Ovary (tissue), 9 donors: ENCODE measurements around the gene VAV2. TPM values are rescaled to one million over a fixed set of nuclear protein-coding genes. Genes with fewer than 3 reads are reported as not detected.

ENCODE experiments used
- DNase-seq, 5 donors: peaks; one replicate each; pipeline ENCODE4 v3.0.0-alpha.2; 2019 to 2020
- H3K27ac ChIP-seq, 2 donors: fragments of 200-600 bp; one replicate each; pipeline versions ENCODE4 v1.5.1 to v1.8.0; 2019 to 2022
- H3K27me3 ChIP-seq: fragments of 200-600 bp; one replicate; pipeline ENCODE4 v1.8.0; 2022
- H3K36me3 ChIP-seq: fragments of 200-600 bp; sonication (generic); one replicate; pipeline ENCODE4 v1.5.1; 2019
- H3K4me1 ChIP-seq: one replicate; pipeline ENCODE4 v1.8.1; 2013; ENCODE audit warnings: mild to moderate bottlenecking, moderate library complexity; ENCODE audit not compliant: insufficient read depth
- H3K4me3 ChIP-seq: fragments of 200-600 bp; sonication (generic); one replicate; pipeline ENCODE4 v1.5.1; 2017
- H3K9me3 ChIP-seq, 2 donors: fragments of 200-600 bp in 1 of 2; sonication (generic) in 1 of 2; one replicate each; pipeline versions ENCODE4 v1.5.1 to v1.8.1; 2013 to 2019; ENCODE audit warnings: mild to moderate bottlenecking in 1 of 2, moderate library complexity in 1 of 2
- EP300 ChIP-seq: sonication (generic); formaldehyde crosslinking; IDR thresholded peaks from one replicate; pipeline ENCODE4 v1.6.1; 2017; ENCODE audit warnings: antibody characterized with exemption
- POLR2A ChIP-seq: fragments of 450-650 bp; IDR thresholded peaks from one replicate; pipeline ENCODE4 v1.6.1; 2017; ENCODE audit warnings: antibody characterized with exemption, mild to moderate bottlenecking, moderate library complexity
- WGBS, 3 donors: extraction: QIAGEN DNeasy Blood & Tissue Kit in 1 of 3; methylation state at CpG; one replicate each; pipeline versions ENCODE4 v1.1.5 to v1.1.7; 2013 to 2017; 5-methylcytosine and 5-hydroxymethylcytosine counted together
- intact Hi-C, 4 donors: fragments of 100-400 bp; cut with DNase I; formaldehyde crosslinking; loops; one replicate each; pipeline versions ENCODE4 v1.11.0 to v1.15.1; 2022 to 2023
- polyA plus RNA-seq, 2 donors: library from polyadenylated mRNA; stranded (reverse); fragments of 200-250 nt in 1 of 2; fragments of 350-450 nt in 1 of 2; fragmentation: Illumina TruSeq in 1 of 2; extraction: RNeasy Lipid Tissue Mini Kit (QIAGEN cat#74804) in 1 of 2; gene quantifications; one replicate each; pipeline ENCODE4 v1.2.3, GENCODE V29; 2013 to 2014
- total RNA-seq, 7 donors: library from RNA; depleted of rRNA in 2 of 7; stranded (reverse); fragments of >200 nt in 2 of 7; fragmentation: NEBNext Ultra II Directional in 3 of 7; extraction: Animal tissue kit (Norgen Biotek cat#: 25700) in 3 of 7; gene quantifications; one replicate each; pipeline versions ENCODE4 v1.1.0 to v1.2.4, GENCODE V29; 2016 to 2023
- TF ChIP-seq, protein P1 (sequence below), 3 donors: fragments of 450-650 bp in 2 of 3; fragments of 200-600 bp in 1 of 3; IDR thresholded peaks; one replicate each; pipeline versions ENCODE4 v1.5.1 to v1.8.0; 2016 to 2022; ENCODE audit warnings: antibody characterized with exemption in 3 of 3, mild to moderate bottlenecking in 1 of 3
- donor health status: DM: no; HTN: no; CAD: no; lungs with moderate emphysema.
- donor health status: DM: no; HTN: no; CAD: no.
- donor health status: Bipolar disorder and iron deficiency.
- donor health status: DM: yes; HTN: yes; CAD: no.
- donor health status: DM: no; HTN: no; CAD: no.
- donor health status: DM: yes; HTN: yes; CAD: no.

VAV2 gene
- total and polyA plus RNA-seq, 9 donors, result 3.7 to 14.1 (median 7.8) TPM

DNA sequence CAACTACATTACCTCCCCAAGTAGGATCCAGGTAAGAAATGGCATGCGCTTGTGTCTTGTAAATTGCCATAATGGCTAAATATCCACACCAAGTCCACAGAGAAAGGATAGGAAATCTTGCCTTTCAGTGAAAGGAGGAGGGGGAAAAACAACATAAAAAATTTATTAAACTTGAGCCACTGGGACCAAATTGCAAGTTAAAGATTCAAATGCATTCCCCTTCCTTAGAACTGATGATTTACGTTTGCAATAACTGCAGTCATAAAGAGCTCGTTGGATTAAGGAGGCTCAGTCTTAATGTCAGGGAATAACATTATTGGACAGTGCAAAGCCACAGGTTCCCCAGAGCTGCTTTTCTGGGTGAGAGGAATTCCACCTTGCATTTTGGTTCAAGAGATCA, 161.4 kb downstream of the VAV2 start:
- H3K36me3 ChIP-seq, result no peaks in the 10 kb centered on the region
- H3K27me3 ChIP-seq, result no peaks in the 10 kb centered on the region
- 82 to 94% (median 90%) methylated on average over 3 of the region's 3 CpGs for WGBS, 3 donors
- peaks cover under 1% of the 10 kb centered on the region for H3K4me1 ChIP-seq
- H3K4me3 ChIP-seq, result no peak overlapping the region
- intact Hi-C loops, result no loop called here
- DNase-seq, result no peak
- H3K27ac ChIP-seq, result no peak overlapping the region
- H3K9me3 ChIP-seq, result no peaks in the 10 kb centered on the region
- no peak for TF ChIP-seq POLR2A
- no peak for TF ChIP-seq EP300
- TF ChIP-seq, protein P1, sequence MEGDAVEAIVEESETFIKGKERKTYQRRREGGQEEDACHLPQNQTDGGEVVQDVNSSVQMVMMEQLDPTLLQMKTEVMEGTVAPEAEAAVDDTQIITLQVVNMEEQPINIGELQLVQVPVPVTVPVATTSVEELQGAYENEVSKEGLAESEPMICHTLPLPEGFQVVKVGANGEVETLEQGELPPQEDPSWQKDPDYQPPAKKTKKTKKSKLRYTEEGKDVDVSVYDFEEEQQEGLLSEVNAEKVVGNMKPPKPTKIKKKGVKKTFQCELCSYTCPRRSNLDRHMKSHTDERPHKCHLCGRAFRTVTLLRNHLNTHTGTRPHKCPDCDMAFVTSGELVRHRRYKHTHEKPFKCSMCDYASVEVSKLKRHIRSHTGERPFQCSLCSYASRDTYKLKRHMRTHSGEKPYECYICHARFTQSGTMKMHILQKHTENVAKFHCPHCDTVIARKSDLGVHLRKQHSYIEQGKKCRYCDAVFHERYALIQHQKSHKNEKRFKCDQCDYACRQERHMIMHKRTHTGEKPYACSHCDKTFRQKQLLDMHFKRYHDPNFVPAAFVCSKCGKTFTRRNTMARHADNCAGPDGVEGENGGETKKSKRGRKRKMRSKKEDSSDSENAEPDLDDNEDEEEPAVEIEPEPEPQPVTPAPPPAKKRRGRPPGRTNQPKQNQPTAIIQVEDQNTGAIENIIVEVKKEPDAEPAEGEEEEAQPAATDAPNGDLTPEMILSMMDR (IDR thresholded peaks at IDR 0.05), result no peak

DNA sequence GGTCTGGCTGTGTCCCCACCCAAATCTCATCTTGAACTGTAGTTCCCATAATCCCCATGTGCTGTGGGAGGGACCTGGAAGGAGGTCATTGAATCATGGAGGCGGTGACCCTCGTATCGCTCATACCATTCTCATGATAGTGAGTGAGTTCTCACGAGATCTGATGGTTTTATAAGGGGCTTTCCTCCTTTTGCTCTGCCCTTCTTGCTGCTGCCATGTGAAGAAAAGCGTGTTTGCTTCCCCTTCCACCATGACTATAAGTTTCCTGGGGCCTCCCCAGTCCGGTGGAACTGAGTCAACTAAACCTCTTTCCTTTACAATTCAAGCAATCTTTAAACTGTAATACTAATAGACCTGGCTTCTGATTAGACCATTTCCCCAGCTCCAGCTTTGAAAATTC, 161.8 kb downstream of the VAV2 start:
- no peaks in the 10 kb centered on the region for H3K36me3 ChIP-seq
- no peaks in the 10 kb centered on the region for H3K9me3 ChIP-seq
- DNase-seq, result no peak
- no peaks in the 10 kb centered on the region for H3K27me3 ChIP-seq
- intact Hi-C loops, result no loop called here
- H3K4me3 ChIP-seq, result no peak overlapping the region
- 89 to 93% (median 92%) methylated on average over 6 of the region's 6 CpGs for WGBS, 3 donors
- TF ChIP-seq EP300 (no peak), POLR2A (no peak)
- TF ChIP-seq, protein P1 (IDR thresholded peaks at IDR 0.05), result no peak
- H3K27ac ChIP-seq, result no peak overlapping the region
- H3K4me1 ChIP-seq, result no peaks in the 10 kb centered on the region

DNA sequence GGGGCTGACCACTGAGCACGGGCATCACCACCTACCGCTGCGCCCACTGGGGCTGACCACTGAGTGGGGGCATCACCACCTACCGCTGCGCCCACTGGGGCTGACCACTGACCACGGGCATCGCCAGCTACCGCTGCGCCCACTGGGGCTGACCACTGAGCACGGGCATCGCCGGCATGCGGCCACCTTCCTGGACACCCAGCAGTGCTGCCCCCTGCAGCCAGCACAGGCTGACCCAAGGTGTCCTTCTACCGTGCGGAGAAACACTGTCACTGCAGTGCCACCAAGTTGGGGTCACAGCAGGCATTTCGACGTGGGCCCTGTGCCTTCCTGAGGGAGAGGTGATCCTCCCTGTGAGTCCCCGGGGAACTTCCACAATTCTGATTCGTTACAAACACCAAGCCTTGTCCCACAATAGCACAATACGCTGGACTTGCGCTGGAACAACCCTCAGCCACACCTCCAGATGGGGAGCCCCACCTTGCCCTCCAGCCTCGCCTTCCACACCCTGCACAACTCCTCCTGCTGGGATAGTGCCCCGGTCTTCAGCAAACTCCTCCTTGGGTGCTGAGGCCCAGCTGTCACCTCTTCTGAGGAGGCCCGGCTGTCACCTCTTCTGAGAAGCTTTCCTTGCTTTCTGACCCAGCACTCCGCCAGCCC, 163.7 kb downstream of the VAV2 start:
- WGBS, 3 donors, result 89 to 92% (median 92%) methylated on average over 13 to 18 of the region's 25 CpGs
- Histone ChIP-seq H3K36me3 (no peaks in the 10 kb centered on the region), H3K4me1 (no peaks in the 10 kb centered on the region), H3K27ac (no peak overlapping the region), H3K27me3 (no peaks in the 10 kb centered on the region), H3K9me3 (no peaks in the 10 kb centered on the region), H3K4me3 (no peak overlapping the region)
- no peak for TF ChIP-seq EP300
- TF ChIP-seq, protein P1 (IDR thresholded peaks at IDR 0.05), result no peak
- no peak for TF ChIP-seq POLR2A
- DNase-seq, result no peak
- intact Hi-C loops, result no loop called here

DNA sequence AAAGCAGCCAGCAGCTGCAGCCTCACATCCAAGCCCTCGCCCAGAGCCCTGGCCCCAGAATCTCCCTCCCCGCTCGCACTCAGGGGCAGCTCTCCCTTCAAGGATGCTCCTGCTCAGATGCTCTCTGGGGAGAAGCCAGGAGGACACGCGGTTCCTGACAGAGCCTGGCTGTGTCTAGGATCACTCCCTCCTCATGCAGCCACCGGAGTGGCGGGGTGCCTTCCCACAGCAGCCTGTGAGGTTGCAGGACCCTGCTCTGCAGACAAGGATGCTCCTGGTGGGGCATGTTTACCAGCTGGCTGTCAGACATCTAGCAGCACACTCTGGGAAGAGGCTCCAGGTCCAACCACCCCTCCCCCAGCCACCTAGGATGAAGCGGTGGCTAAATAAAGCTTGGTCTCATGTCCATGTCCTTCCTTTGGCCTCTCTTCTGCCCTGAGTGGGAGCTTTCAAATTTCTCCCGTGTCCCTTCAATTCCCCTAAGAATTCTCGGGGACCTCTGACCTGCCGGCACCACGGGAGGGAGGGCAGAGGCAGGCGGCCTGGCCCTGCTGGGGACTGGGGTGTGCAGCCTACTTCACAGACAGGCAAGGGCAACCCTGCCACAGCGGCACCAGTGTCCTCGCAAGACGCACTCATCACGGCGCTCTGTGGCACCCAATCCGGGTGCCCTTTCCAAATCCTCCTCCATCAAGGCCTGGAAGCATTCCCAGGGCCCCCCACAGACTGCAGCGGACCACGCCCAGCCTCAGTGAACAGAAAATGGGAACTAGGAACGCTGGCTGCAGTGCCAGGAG, 165.6 kb downstream of the VAV2 start:
- WGBS, 3 donors, result 70 to 78% (median 76%) methylated on average over 22 of the region's 22 CpGs
- intact Hi-C loops, result no loop called here
- Histone ChIP-seq H3K27me3 (no peaks in the 10 kb centered on the region), H3K27ac (no peak overlapping the region), H3K4me1 (no peaks in the 10 kb centered on the region), H3K36me3 (no peaks in the 10 kb centered on the region), H3K4me3 (no peak overlapping the region), H3K9me3 (no peaks in the 10 kb centered on the region)
- TF ChIP-seq EP300 (no peak), POLR2A (no peak)
- TF ChIP-seq, protein P1 (IDR thresholded peaks at IDR 0.05), result no peak
- DNase-seq, result no peak
